ENCODE data around the gene SNX30.

DNA sequence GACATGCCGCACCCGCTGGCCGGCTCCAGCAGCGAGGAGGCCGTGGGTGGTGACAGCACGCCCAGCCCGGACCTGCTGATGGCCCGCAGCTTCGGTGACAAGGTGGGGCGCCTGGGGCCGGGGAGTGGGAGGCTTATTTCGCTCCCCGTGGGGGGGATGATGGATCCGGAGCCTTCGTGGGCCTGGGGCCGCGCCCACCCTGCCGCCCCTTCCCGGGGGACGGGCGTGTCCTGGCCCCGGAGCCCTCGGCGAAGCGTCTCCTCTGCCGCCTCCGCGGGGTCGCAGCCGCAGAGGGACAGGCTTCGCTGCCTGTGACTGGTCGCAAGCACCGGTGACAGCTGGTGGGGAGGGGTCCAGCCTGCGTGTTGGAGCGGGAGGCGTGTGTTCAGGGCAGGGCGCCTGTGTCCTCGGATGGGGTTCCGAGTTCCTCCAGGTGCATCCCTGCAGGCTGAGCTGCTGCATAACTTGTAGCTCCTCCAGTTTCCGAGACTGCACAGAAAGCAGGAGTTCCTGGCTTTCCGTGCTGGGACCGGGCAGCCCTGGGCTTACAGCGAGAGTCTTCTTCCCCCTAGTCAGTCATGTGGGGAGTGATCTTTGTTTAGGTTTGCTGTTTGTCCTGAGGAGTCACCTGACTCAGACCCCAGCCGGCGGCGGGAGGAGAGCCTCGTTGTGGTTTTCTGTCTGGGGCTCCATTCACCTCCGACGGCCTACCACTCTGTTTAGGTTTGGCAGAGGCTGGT is 666 bp downstream of the SNX30 start:
- TF ChIP-seq, protein P1, sequence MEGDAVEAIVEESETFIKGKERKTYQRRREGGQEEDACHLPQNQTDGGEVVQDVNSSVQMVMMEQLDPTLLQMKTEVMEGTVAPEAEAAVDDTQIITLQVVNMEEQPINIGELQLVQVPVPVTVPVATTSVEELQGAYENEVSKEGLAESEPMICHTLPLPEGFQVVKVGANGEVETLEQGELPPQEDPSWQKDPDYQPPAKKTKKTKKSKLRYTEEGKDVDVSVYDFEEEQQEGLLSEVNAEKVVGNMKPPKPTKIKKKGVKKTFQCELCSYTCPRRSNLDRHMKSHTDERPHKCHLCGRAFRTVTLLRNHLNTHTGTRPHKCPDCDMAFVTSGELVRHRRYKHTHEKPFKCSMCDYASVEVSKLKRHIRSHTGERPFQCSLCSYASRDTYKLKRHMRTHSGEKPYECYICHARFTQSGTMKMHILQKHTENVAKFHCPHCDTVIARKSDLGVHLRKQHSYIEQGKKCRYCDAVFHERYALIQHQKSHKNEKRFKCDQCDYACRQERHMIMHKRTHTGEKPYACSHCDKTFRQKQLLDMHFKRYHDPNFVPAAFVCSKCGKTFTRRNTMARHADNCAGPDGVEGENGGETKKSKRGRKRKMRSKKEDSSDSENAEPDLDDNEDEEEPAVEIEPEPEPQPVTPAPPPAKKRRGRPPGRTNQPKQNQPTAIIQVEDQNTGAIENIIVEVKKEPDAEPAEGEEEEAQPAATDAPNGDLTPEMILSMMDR (IDR thresholded peaks at IDR 0.05 in 2 of 3, conservative IDR thresholded peaks at IDR 0.05 in 1 of 3; ENCODE audit: borderline replicate concordance in 1 of 3, insufficient read depth in 1 of 3, low read depth in 2 of 3, low read length in 2 of 3), result no peak
- TF ChIP-seq EZH2 (IDR thresholded peaks at IDR 0.05), result no peak
- TF ChIP-seq, protein P2, sequence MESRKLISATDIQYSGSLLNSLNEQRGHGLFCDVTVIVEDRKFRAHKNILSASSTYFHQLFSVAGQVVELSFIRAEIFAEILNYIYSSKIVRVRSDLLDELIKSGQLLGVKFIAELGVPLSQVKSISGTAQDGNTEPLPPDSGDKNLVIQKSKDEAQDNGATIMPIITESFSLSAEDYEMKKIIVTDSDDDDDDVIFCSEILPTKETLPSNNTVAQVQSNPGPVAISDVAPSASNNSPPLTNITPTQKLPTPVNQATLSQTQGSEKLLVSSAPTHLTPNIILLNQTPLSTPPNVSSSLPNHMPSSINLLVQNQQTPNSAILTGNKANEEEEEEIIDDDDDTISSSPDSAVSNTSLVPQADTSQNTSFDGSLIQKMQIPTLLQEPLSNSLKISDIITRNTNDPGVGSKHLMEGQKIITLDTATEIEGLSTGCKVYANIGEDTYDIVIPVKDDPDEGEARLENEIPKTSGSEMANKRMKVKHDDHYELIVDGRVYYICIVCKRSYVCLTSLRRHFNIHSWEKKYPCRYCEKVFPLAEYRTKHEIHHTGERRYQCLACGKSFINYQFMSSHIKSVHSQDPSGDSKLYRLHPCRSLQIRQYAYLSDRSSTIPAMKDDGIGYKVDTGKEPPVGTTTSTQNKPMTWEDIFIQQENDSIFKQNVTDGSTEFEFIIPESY (IDR thresholded peaks at IDR 0.05; ENCODE audit: extremely low read depth, insufficient replicate concordance, low read length), result no peak
- no peak for TF ChIP-seq ATF3 (IDR thresholded peaks at IDR 0.05)
- TF ChIP-seq, protein P3, sequence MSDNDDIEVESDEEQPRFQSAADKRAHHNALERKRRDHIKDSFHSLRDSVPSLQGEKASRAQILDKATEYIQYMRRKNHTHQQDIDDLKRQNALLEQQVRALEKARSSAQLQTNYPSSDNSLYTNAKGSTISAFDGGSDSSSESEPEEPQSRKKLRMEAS (IDR thresholded peaks at IDR 0.05), result peak; percentile 50
- no peak for TF ChIP-seq POLR2AphosphoS5 (IDR thresholded peaks at IDR 0.05; ENCODE audit: low read depth, low read length)
